NCI-H2196 treated with DMSO at 0.1 percent for 48 hours (cell line): ENCODE measurements around the gene RTN4.

Experiments used
- DNase-seq: peaks from one replicate; lab custom pipeline; 2025; ENCODE audit not compliant: unreplicated experiment; lab: John Stamatoyannopoulos, UW

RTN4 gene

GRCh38 chr2:54928719-54929118, 121.5 kb downstream of the RTN4 start:
- no peak for DNase-seq

GRCh38 chr2:54927751-54928615, 122.3 kb downstream of the RTN4 start:
- no peak for DNase-seq

GRCh38 chr2:54927085-54927750, 123.0 kb downstream of the RTN4 start:
- no peak for DNase-seq

DNA sequence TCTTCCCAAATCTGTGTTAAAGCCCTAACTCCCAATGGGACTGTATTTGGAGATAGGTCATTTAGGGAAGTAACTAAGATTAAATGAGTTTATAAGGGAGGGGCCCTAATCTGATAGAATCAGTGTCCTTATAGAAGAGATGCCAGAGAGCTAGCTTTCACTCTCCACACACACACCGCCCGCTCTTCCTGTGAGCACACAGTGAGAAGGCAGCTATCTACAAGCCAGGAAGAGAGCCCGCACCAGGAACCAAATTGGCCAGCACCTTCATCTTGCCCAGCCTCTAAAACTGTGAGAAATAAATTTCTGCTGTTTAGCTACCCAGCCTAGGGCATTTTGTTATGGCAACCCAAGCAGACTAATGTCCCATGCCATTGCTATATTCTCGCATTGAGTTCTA, 125.2 kb downstream of the RTN4 start:
- no peak for DNase-seq

- DNase-seq = no peak
Observed at GRCh38 chr2:54924121-54924520, 126.1 kb downstream of the RTN4 start.
